Gastrocnemius medialis (tissue), 4 donors: ENCODE measurements around the gene PRDM16.

Source experiments
- POLR2A ChIP-seq, 2 donors: fragments of 450-650 bp; IDR thresholded peaks; one replicate each; pipeline ENCODE4 v1.6.1; 2017; ENCODE audit warnings: antibody characterized with exemption in 2 of 2, mild to moderate bottlenecking in 2 of 2, moderate library complexity in 2 of 2
- TF ChIP-seq, protein P1 (sequence below), 5 experiments: fragments of 450-650 bp in 3 of 5; fragments of 200-600 bp in 2 of 5; sonication (generic) in 2 of 5; IDR thresholded peaks in 4 of 5; conservative IDR thresholded peaks in 1 of 5; 1 replicate in 4 of 5; 2 replicates in 1 of 5; pipeline ENCODE4 v1.5.1; 2016 to 2019; ENCODE audit warnings: antibody characterized with exemption in 5 of 5, mild to moderate bottlenecking in 3 of 5, moderate library complexity in 3 of 5

DNA sequence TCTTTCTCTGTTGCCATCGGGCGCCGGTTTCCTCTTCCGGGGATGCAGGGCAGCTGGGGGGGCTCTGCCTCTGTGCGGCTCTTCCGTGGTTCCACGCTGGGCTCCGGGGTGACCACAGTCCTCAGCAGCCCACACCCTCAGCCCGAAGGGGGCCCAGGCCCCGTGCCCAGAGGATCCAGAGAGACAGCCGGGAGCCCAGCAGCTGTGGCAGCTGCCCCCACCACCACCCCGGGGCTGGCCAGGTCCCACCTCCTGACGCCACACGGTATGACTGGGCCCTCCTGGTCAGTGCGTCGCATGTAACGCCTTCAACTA lies 172.2 kb downstream of the PRDM16 start:
- TF ChIP-seq, protein P1, sequence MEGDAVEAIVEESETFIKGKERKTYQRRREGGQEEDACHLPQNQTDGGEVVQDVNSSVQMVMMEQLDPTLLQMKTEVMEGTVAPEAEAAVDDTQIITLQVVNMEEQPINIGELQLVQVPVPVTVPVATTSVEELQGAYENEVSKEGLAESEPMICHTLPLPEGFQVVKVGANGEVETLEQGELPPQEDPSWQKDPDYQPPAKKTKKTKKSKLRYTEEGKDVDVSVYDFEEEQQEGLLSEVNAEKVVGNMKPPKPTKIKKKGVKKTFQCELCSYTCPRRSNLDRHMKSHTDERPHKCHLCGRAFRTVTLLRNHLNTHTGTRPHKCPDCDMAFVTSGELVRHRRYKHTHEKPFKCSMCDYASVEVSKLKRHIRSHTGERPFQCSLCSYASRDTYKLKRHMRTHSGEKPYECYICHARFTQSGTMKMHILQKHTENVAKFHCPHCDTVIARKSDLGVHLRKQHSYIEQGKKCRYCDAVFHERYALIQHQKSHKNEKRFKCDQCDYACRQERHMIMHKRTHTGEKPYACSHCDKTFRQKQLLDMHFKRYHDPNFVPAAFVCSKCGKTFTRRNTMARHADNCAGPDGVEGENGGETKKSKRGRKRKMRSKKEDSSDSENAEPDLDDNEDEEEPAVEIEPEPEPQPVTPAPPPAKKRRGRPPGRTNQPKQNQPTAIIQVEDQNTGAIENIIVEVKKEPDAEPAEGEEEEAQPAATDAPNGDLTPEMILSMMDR (IDR thresholded peaks at IDR 0.05 in 4 of 5, conservative IDR thresholded peaks at IDR 0.05 in 1 of 5): no peak
- TF ChIP-seq POLR2A (IDR thresholded peaks at IDR 0.05): no peak
